ENCODE data around the gene SENP6. TPM values are rescaled to one million over a fixed set of nuclear protein-coding genes. Genes with fewer than 3 reads are reported as not detected.
"Not testable (repeated sequence)": the region's sequence is repeated elsewhere in the genome, so short reads cannot be mapped to it uniquely, and the experiment has no call there.

The SENP6 gene
- total RNA-seq, 2 experiments from 2014 or later, result 58.6 to 59.2 TPM

- H3K27ac Mint-ChIP-seq, H3K9me3 Mint-ChIP-seq, H3K4me1 Mint-ChIP-seq, DNase-seq, POLR2A ChIA-PET, H3K27me3 Mint-ChIP-seq, CTCF ChIA-PET, H3K4me3 Mint-ChIP-seq: not testable (repeated sequence)
- peaks cover 34% of the 10 kb centered on the region for H3K36me3 Mint-ChIP-seq (ENCODE audit: low read depth)
These were observed 26.0 kb downstream of the SENP6 start for GRCh38 chr6:75627708-75628107.

DNA sequence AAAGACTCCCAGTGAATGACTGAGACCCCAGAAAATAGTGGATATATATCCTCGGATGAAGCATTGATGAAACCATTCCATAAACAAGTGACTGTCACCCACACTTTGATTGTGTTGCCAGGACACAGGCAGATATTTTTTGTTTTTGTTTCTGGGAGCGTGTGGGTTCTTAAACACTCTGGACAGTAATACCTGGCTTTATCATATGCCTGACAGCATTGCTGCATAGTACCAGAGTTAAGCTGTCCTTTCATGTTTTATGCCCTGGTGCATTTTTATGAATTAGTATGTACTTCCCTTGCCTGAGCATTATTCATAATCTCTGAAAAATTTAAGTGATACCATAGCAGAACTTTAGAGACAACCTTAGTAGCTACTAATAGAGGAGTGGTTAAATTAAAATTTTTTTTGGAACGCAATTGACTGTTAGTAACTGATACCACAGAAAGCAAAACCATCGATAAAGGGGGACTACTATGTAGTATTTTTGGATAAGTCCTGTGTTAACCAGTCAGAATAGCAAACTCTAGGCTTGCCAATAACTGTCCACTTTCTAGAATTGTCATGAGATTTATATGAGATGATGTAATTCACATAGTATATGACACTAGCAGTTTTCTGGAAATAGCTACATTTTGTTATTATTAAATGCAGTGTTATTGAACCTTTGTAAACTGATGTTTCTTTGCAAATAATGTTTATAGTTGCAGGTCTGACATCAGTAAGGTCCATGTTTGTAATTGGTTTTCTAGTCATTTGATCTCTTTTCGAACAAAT is 30.4 kb downstream of the SENP6 start:
- Mint-ChIP-seq H3K27ac (no peak overlapping the region), H3K4me1 (no peaks in the 10 kb centered on the region), H3K27me3 (no peaks in the 10 kb centered on the region), H3K36me3 (ENCODE audit: low read depth) (peaks cover 40% of the 10 kb centered on the region), H3K4me3 (no peak overlapping the region), H3K9me3 (no peaks in the 10 kb centered on the region)
- POLR2A ChIA-PET, result no interaction called here
- CTCF ChIA-PET, result no interaction called here
- no peak for DNase-seq

- ChIA-PET POLR2A (no interaction called here), CTCF (interaction anchor here (0.6 to 1.0 kb wide), 2 partner anchors 12 to 17 kb away, joined by 3 to 4 read pairs; no protein-coding TSS in a partner anchor)
- DNase-seq, result no peak
- no peaks in the 10 kb centered on the region for H3K4me1 Mint-ChIP-seq
- peaks cover 39% of the 10 kb centered on the region for H3K36me3 Mint-ChIP-seq (ENCODE audit: low read depth)
- H3K27me3 Mint-ChIP-seq, result no peaks in the 10 kb centered on the region
- no peak overlapping the region for H3K27ac Mint-ChIP-seq
- H3K4me3 Mint-ChIP-seq, result no peak overlapping the region
- no peaks in the 10 kb centered on the region for H3K9me3 Mint-ChIP-seq
These were observed 31.4 kb downstream of the SENP6 start for GRCh38 chr6:75633045-75633444.

- Mint-ChIP-seq H3K4me1 (no peaks in the 10 kb centered on the region), H3K9me3 (peaks cover 7% of the 10 kb centered on the region), H3K27ac (no peak overlapping the region), H3K4me3 (no peak overlapping the region), H3K27me3 (no peaks in the 10 kb centered on the region), H3K36me3 (ENCODE audit: low read depth) (peaks cover 45% of the 10 kb centered on the region)
- POLR2A ChIA-PET, result interaction anchor here (1.1 kb wide), 1 partner anchor 14 kb away, joined by 4 read pairs; no protein-coding TSS in a partner anchor
- CTCF ChIA-PET, result no interaction called here
- DNase-seq, result no peak
These were observed 40.6 kb downstream of the SENP6 start for GRCh38 chr6:75642311-75642710.

- H3K27ac Mint-ChIP-seq, result no peak overlapping the region
- DNase-seq, result no peak
- H3K27me3 Mint-ChIP-seq, result no peaks in the 10 kb centered on the region
- no peak overlapping the region for H3K4me3 Mint-ChIP-seq
- ChIA-PET CTCF (no interaction called here), POLR2A (no interaction called here)
- H3K9me3 Mint-ChIP-seq, result peaks cover 7% of the 10 kb centered on the region
- H3K36me3 Mint-ChIP-seq (ENCODE audit: low read depth), result peaks cover 45% of the 10 kb centered on the region
- H3K4me1 Mint-ChIP-seq, result no peaks in the 10 kb centered on the region
These were observed 41.5 kb downstream of the SENP6 start for GRCh38 chr6:75643173-75643572.

- Mint-ChIP-seq H3K4me3 (no peak overlapping the region), H3K27ac (no peak overlapping the region), H3K4me1 (no peaks in the 10 kb centered on the region), H3K9me3 (no peaks in the 10 kb centered on the region), H3K36me3 (ENCODE audit: low read depth) (peaks cover 46% of the 10 kb centered on the region), H3K27me3 (no peaks in the 10 kb centered on the region)
- no peak for DNase-seq
- CTCF ChIA-PET, result interaction anchor here (1.2 kb wide), 1 partner anchor 43 kb away, joined by 3 read pairs; no protein-coding TSS in a partner anchor
- POLR2A ChIA-PET, result interaction anchor here (1.3 kb wide), 1 partner anchor 14 kb away, joined by 4 read pairs; no protein-coding TSS in a partner anchor
These were observed 54.8 kb downstream of the SENP6 start for GRCh38 chr6:75656479-75656878.

DNA sequence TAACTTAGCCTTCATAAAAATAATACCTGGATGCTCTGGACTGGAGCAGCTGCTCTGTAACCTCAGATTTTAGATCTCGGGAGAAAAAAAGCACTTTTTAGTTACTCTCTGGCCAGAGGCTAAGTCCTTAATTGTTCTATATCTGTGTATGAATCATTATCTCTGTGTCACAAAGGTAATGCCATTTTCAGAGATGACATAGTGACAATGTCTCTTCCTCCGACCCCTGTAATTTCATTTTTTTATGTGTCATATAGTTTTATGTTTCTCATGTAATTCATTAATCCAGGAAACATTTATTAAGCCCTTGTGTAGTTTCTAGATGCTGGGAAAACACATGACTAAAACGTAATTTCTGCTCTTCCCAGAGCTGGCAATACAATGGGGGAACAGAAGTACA is 55.6 kb downstream of the SENP6 start:
- no peak overlapping the region for H3K27ac Mint-ChIP-seq
- H3K9me3 Mint-ChIP-seq, result no peaks in the 10 kb centered on the region
- H3K36me3 Mint-ChIP-seq (ENCODE audit: low read depth), result peaks cover 49% of the 10 kb centered on the region
- H3K27me3 Mint-ChIP-seq, result no peaks in the 10 kb centered on the region
- DNase-seq, result no peak
- ChIA-PET CTCF (interaction anchor here (1.2 kb wide), 1 partner anchor 44 kb away, joined by 3 read pairs; no protein-coding TSS in a partner anchor), POLR2A (interaction anchor here (1.3 kb wide), 1 partner anchor 15 kb away, joined by 4 read pairs; no protein-coding TSS in a partner anchor)
- H3K4me3 Mint-ChIP-seq, result no peak overlapping the region
- no peaks in the 10 kb centered on the region for H3K4me1 Mint-ChIP-seq

DNA sequence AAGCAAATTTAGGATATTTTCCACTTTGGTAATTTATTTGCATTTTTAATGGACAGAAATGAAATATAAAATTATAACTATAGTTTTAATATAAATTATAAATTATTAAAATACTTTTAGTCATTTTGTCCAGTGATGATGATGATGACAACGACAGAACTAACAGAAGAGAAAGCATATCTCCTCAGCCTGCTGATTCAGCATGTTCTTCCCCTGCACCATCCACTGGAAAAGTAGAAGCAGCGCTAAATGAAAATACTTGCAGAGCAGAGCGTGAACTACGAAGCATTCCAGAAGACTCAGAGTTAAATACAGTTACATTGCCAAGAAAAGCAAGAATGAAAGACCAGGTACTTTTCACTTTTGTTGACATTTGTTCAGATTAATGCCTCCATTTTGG is 64.9 kb downstream of the SENP6 start:
- H3K4me1 Mint-ChIP-seq, result no peaks in the 10 kb centered on the region
- peaks cover 45% of the 10 kb centered on the region for H3K36me3 Mint-ChIP-seq (ENCODE audit: low read depth)
- H3K27ac Mint-ChIP-seq, result no peak overlapping the region
- H3K9me3 Mint-ChIP-seq, result no peaks in the 10 kb centered on the region
- POLR2A ChIA-PET, result no interaction called here
- DNase-seq, result no peak
- H3K4me3 Mint-ChIP-seq, result no peak overlapping the region
- H3K27me3 Mint-ChIP-seq, result no peaks in the 10 kb centered on the region
- CTCF ChIA-PET, result no interaction called here

- no peak overlapping the region for H3K4me3 Mint-ChIP-seq
- H3K36me3 Mint-ChIP-seq (ENCODE audit: low read depth), result peaks cover 38% of the 10 kb centered on the region
- H3K27ac Mint-ChIP-seq, result no peak overlapping the region
- no peaks in the 10 kb centered on the region for H3K9me3 Mint-ChIP-seq
- ChIA-PET POLR2A (no interaction called here), CTCF (no interaction called here)
- no peaks in the 10 kb centered on the region for H3K27me3 Mint-ChIP-seq
- no peaks in the 10 kb centered on the region for H3K4me1 Mint-ChIP-seq
- DNase-seq, result no peak
These were observed 72.2 kb downstream of the SENP6 start for GRCh38 chr6:75673884-75674283.

DNA sequence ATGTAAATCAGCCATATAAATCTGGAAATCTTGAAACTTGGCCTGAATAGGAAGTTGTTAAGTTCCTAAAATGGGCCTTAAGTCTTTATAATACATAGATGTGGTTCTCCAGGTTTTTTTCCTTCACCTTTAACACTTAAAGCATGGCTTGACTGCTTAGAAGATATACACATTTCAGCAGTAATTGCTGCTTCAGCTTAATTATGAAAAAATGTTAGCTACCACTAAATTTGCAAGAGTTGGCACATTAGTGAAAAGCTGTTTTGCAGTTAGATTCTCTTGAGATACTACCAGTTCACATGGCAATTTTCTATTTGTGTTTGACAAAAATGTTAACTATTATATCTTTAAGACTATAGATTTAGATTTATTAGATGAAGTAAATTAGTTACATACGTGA is 74.7 kb downstream of the SENP6 start:
- H3K36me3 Mint-ChIP-seq (ENCODE audit: low read depth), result peaks cover 56% of the 10 kb centered on the region
- H3K4me3 Mint-ChIP-seq, result no peak overlapping the region
- CTCF ChIA-PET, result no interaction called here

DNA sequence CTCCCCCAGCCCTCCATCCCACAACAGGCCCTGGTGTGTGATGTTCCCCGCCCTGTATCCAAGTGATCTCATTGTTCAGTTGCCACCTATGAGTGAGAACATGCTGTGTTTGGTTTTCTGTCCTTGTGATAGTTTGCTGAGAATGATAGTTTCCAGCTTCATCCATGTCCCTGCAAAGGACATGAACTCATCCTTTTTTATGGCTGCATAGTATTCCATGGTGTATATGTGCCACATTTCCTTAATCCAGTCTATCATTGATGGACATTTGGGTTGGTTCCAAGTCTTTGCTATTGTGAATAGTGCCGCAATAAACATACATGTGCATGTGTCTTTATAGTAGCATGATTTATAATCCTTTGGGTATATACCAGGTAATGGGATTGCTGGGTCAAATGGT is 80.9 kb downstream of the SENP6 start:
- H3K4me3 Mint-ChIP-seq, H3K4me1 Mint-ChIP-seq, CTCF ChIA-PET, DNase-seq, H3K27ac Mint-ChIP-seq, H3K27me3 Mint-ChIP-seq, POLR2A ChIA-PET: not testable (repeated sequence)
- H3K9me3 Mint-ChIP-seq, result peaks cover 21% of the 10 kb centered on the region
- peaks cover 90% of the 10 kb centered on the region for H3K36me3 Mint-ChIP-seq (ENCODE audit: low read depth)

More for the DNA sequence above, 74.7 kb downstream of the SENP6 start:
- no peak for DNase-seq
- POLR2A ChIA-PET, result no interaction called here
- H3K27me3 Mint-ChIP-seq, result no peaks in the 10 kb centered on the region
- no peak overlapping the region for H3K27ac Mint-ChIP-seq
- H3K4me1 Mint-ChIP-seq, result no peaks in the 10 kb centered on the region
- H3K9me3 Mint-ChIP-seq, result peaks cover 3% of the 10 kb centered on the region

- not testable (repeated sequence) for H3K4me3 Mint-ChIP-seq, DNase-seq
These were observed 81.3 kb downstream of the SENP6 start for GRCh38 chr6:75683005-75683404.

GRCh38 chr6:75687535-75687934 is 85.9 kb downstream of the SENP6 start:
- Mint-ChIP-seq H3K4me1 (peaks cover 15% of the 10 kb centered on the region), H3K36me3 (ENCODE audit: low read depth) (peaks cover 59% of the 10 kb centered on the region), H3K9me3 (peaks cover 11% of the 10 kb centered on the region)
- DNase-seq, H3K27ac Mint-ChIP-seq, CTCF ChIA-PET, H3K27me3 Mint-ChIP-seq, H3K4me3 Mint-ChIP-seq, POLR2A ChIA-PET: not testable (repeated sequence)

More at GRCh38 chr6:75683005-75683404, 81.3 kb downstream of the SENP6 start:
- Mint-ChIP-seq H3K4me1 (peaks cover 12% of the 10 kb centered on the region), H3K9me3 (peaks cover 21% of the 10 kb centered on the region), H3K36me3 (ENCODE audit: low read depth) (peaks cover 90% of the 10 kb centered on the region)
- POLR2A ChIA-PET, CTCF ChIA-PET, H3K27me3 Mint-ChIP-seq, H3K27ac Mint-ChIP-seq: not testable (repeated sequence)

- H3K36me3 Mint-ChIP-seq (ENCODE audit: low read depth), result peaks cover 55% of the 10 kb centered on the region
- POLR2A ChIA-PET, result not testable (repeated sequence)
These were observed 86.3 kb downstream of the SENP6 start for GRCh38 chr6:75687937-75688336.

More at GRCh38 chr6:75687937-75688336, 86.3 kb downstream of the SENP6 start:
- H3K4me1 Mint-ChIP-seq, result peaks cover 15% of the 10 kb centered on the region
- H3K9me3 Mint-ChIP-seq, CTCF ChIA-PET, H3K27ac Mint-ChIP-seq, H3K27me3 Mint-ChIP-seq, H3K4me3 Mint-ChIP-seq, DNase-seq: not testable (repeated sequence)
